Activated CD4-positive, alpha-beta T cell treated with anti-CD3 and anti-CD28 coated beads for 36 hours (primary cell): ENCODE measurements around the gene MAD1L1. TPM values are rescaled to one million over a fixed set of nuclear protein-coding genes. Genes with fewer than 3 reads are reported as not detected.

Source experiments
- ATAC-seq: fragments of 200-7000 bp; cut with Tn5 transposase; one replicate; pipeline ENCODE4 v1.10.0; 2021; ENCODE audit warnings: mild to moderate bottlenecking, moderate library complexity
- CTCF ChIA-PET: fragments of 350-600 bp; sonication (Branson Sonifier 250); formaldehyde crosslinking; loops from one replicate; lab custom pipeline; 2021; ENCODE audit warnings: antibody characterized with exemption; lab: Charles Lee
- POLR2A ChIA-PET: fragments of 350-600 bp; sonication (Branson Sonifier 250); formaldehyde crosslinking; loops from one replicate; lab custom pipeline; 2021; ENCODE audit warnings: antibody characterized with exemption, inconsistent platforms; lab: Charles Lee
- DNase-seq: peaks from one replicate; pipeline ENCODE4 v3.0.0-alpha.2; 2020
- H3K27ac Mint-ChIP-seq: one replicate; pipeline ENCODE4 v1.8.0; 2021; ENCODE audit warnings: mixed read lengths
- H3K27me3 Mint-ChIP-seq: one replicate; pipeline ENCODE4 v1.8.0; 2021; ENCODE audit warnings: mixed read lengths
- H3K36me3 Mint-ChIP-seq: one replicate; pipeline ENCODE4 v1.8.0; 2021; ENCODE audit warnings: low read depth, mixed read lengths
- H3K4me1 Mint-ChIP-seq: one replicate; pipeline ENCODE4 v1.8.0; 2021; ENCODE audit warnings: mixed read lengths
- H3K4me3 Mint-ChIP-seq: one replicate; pipeline ENCODE4 v1.8.0; 2021; ENCODE audit warnings: mild to moderate bottlenecking, moderate library complexity, mixed read lengths
- H3K9me3 Mint-ChIP-seq: one replicate; pipeline ENCODE4 v1.8.0; 2021; ENCODE audit warnings: low read depth, mixed read lengths
- intact Hi-C, 2 experiments: fragments of 100-400 bp; cut with DNase I in 1 of 2; cut with micrococcal nuclease in 1 of 2; formaldehyde crosslinking; loops; one replicate each; pipeline versions ENCODE4 v1.14.2 to v1.15.1; 2022 to 2024; cut with DNase I, micrococcal nuclease
- total RNA-seq, 2 experiments: library from RNA; stranded (reverse); gene quantifications; one replicate each; pipeline ENCODE4 v1.2.3, GENCODE V29; 2021

MAD1L1 gene
- total RNA-seq, 2 experiments from 2014 or later = 50.2 to 61.7 TPM

DNA sequence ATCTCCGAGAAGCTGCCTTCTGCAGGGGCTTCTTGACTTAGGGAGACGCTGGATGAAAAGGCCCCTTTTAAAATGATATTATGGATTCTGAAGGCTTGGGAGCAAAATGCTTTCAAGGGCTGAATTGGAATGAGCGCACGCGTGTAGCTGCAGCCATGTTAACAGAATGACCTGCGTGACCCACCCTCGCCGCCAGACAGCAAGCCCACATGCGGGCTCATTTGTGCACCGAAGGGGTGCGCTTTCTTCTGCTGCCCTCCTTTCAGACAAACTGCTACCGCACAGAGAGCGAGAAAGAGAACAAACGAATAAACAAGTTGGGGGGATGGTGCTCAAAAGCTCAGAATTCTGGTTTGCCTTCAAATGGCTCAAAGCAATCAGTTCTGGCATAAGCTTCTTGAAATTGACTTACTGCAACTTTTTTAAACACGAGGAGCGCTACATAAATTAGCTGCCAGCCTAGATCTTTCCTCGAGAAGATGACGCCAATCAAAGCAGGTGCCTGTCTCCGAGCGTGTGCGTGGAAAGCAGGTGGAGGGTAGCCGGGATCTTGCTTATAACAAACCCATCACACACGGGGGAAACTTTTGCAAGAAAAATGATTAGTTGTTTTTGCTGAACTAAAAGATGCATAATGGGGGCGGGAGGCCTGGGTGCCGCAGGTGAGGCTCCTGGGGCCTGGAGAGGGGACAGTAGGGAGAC lies 268.4 kb downstream of the MAD1L1 start:
- Mint-ChIP-seq H3K27ac (no peak overlapping the region), H3K4me3 (no peak overlapping the region), H3K27me3 (no peaks in the 10 kb centered on the region), H3K36me3 (peaks cover 56% of the 10 kb centered on the region), H3K9me3 (peaks cover 24% of the 10 kb centered on the region), H3K4me1 (peaks cover 18% of the 10 kb centered on the region)
- no peak for DNase-seq
- ChIA-PET CTCF (no interaction called here), POLR2A (no interaction called here)
- intact Hi-C loops = loop anchor here in 1 of 2 experiments (5.0 kb wide), 1 partner anchor 42 kb away; no protein-coding TSS in a partner anchor
- no peak for ATAC-seq

- peaks cover 20% of the 10 kb centered on the region for H3K4me1 Mint-ChIP-seq
- intact Hi-C loops = loop anchor here (2.0 to 5.0 kb wide), 2 partner anchors 41 to 147 kb away; no protein-coding TSS in a partner anchor
- H3K27ac Mint-ChIP-seq = no peak overlapping the region
- no peak overlapping the region for H3K4me3 Mint-ChIP-seq
- CTCF ChIA-PET = no interaction called here
- ATAC-seq (no peak), DNase-seq (no peak)
- H3K27me3 Mint-ChIP-seq = no peaks in the 10 kb centered on the region
- POLR2A ChIA-PET = no interaction called here
- H3K36me3 Mint-ChIP-seq = peaks cover 61% of the 10 kb centered on the region
- peaks cover 28% of the 10 kb centered on the region for H3K9me3 Mint-ChIP-seq
These were observed 269.2 kb downstream of the MAD1L1 start for GRCh38 chr7:1963575-1963974.

DNA sequence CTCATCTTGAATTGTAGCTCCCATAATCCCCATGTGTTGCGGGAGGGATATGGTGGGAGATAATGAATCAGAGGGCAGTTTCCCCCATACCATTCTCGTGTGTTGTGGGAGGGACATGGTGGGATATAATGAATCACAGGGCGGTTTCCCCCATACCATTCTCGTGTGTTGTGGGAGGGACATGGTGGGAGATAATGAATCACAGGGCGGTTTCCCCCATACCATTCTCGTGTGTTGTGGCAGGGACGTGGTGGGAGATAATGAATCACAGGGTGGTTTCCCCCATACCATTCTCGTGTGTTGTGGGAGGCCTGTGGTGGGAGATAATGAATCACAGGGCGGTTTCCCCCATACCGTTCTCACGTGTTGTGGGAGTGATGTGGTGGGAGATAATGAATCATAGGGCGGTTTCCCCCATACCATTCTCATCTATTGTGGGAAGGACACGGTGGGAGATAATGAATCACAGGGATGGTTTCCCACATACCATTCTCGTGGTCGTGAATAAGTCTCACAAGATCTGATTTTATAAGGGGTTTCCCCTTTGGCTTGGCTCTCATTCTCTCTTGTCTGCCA lies 271.0 kb downstream of the MAD1L1 start:
- Mint-ChIP-seq H3K27ac (peak overlapping the region; percentile 82), H3K4me1 (peaks cover 17% of the 10 kb centered on the region), H3K36me3 (peaks cover 60% of the 10 kb centered on the region), H3K4me3 (peak overlapping the region; percentile 55), H3K9me3 (peaks cover 33% of the 10 kb centered on the region), H3K27me3 (no peaks in the 10 kb centered on the region)
- ChIA-PET CTCF (no interaction called here), POLR2A (interaction anchor here (0.6 kb wide), 1 partner anchor 25 kb away, joined by 4 read pairs; no protein-coding TSS in a partner anchor)
- DNase-seq (peak; percentile 75), ATAC-seq (peak; percentile 78)
- intact Hi-C loops = loop anchor here (1.0 to 5.0 kb wide), 5 partner anchors 21 to 149 kb away; no protein-coding TSS in a partner anchor

DNA sequence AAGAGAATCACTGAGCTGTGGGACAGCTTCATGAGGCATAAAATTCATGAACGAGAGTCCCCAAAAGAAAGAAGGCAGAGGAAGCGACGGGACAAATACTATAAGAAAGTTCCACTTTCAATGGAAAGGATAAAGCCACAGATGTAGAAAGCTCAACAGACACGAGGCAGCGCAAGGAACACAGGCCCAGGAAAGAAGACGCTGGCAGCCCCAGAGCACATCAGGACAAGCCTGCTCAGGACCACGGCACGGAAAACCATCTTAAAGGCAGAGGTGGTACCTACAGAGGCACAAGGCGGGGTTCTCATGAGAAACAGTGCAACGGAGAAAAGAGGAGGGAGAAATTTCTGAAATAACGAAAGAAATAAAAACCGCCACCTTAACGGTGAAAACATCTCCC lies 273.4 kb downstream of the MAD1L1 start:
- ATAC-seq = no peak
- ChIA-PET POLR2A (no interaction called here), CTCF (no interaction called here)
- DNase-seq = no peak
- Mint-ChIP-seq H3K9me3 (peaks cover 33% of the 10 kb centered on the region), H3K27me3 (no peaks in the 10 kb centered on the region), H3K4me3 (no peak overlapping the region), H3K4me1 (peaks cover 17% of the 10 kb centered on the region), H3K27ac (no peak overlapping the region), H3K36me3 (peaks cover 55% of the 10 kb centered on the region)
- intact Hi-C loops = no loop called here

GRCh38 chr7:1957471-1958225 lies 275.1 kb downstream of the MAD1L1 start:
- DNase-seq = no peak
- Mint-ChIP-seq H3K4me1 (peaks cover 17% of the 10 kb centered on the region), H3K27ac (no peak overlapping the region), H3K27me3 (no peaks in the 10 kb centered on the region), H3K4me3 (no peak overlapping the region), H3K9me3 (peaks cover 28% of the 10 kb centered on the region), H3K36me3 (peaks cover 46% of the 10 kb centered on the region)
- no peak for ATAC-seq
- intact Hi-C loops = no loop called here
- CTCF ChIA-PET = interaction anchor here (0.5 kb wide), 1 partner anchor 134 kb away, joined by 3 read pairs; no protein-coding TSS in a partner anchor
- POLR2A ChIA-PET = no interaction called here

GRCh38 chr7:1956611-1957470 lies 275.9 kb downstream of the MAD1L1 start:
- H3K27ac Mint-ChIP-seq = no peak overlapping the region
- DNase-seq (no peak), ATAC-seq (no peak)
- H3K36me3 Mint-ChIP-seq = peaks cover 40% of the 10 kb centered on the region
- POLR2A ChIA-PET = no interaction called here
- H3K4me1 Mint-ChIP-seq = peaks cover 13% of the 10 kb centered on the region
- intact Hi-C loops = no loop called here
- H3K27me3 Mint-ChIP-seq = no peaks in the 10 kb centered on the region
- no peak overlapping the region for H3K4me3 Mint-ChIP-seq
- CTCF ChIA-PET = no interaction called here
- H3K9me3 Mint-ChIP-seq = peaks cover 20% of the 10 kb centered on the region

- intact Hi-C loops = no loop called here
- Mint-ChIP-seq H3K9me3 (peaks cover 15% of the 10 kb centered on the region), H3K4me1 (peaks cover 16% of the 10 kb centered on the region), H3K36me3 (peaks cover 35% of the 10 kb centered on the region), H3K27ac (no peak overlapping the region), H3K27me3 (no peaks in the 10 kb centered on the region), H3K4me3 (no peak overlapping the region)
- ATAC-seq (no peak), DNase-seq (no peak)
- ChIA-PET POLR2A (no interaction called here), CTCF (no interaction called here)
These were observed 276.6 kb downstream of the MAD1L1 start for GRCh38 chr7:1956141-1956540.

- ChIA-PET CTCF (interaction anchor here (0.7 to 1.0 kb wide), 2 partner anchors 13 to 85 kb away, joined by 3 read pairs; no protein-coding TSS in a partner anchor), POLR2A (no interaction called here)
- peaks cover 10% of the 10 kb centered on the region for H3K9me3 Mint-ChIP-seq
- intact Hi-C loops = no loop called here
- no peaks in the 10 kb centered on the region for H3K27me3 Mint-ChIP-seq
- DNase-seq (no peak), ATAC-seq (no peak)
- H3K4me3 Mint-ChIP-seq = no peak overlapping the region
- no peak overlapping the region for H3K27ac Mint-ChIP-seq
- H3K4me1 Mint-ChIP-seq = peaks cover 19% of the 10 kb centered on the region
- peaks cover 26% of the 10 kb centered on the region for H3K36me3 Mint-ChIP-seq
These were observed 278.3 kb downstream of the MAD1L1 start for GRCh38 chr7:1954366-1955004.

DNA sequence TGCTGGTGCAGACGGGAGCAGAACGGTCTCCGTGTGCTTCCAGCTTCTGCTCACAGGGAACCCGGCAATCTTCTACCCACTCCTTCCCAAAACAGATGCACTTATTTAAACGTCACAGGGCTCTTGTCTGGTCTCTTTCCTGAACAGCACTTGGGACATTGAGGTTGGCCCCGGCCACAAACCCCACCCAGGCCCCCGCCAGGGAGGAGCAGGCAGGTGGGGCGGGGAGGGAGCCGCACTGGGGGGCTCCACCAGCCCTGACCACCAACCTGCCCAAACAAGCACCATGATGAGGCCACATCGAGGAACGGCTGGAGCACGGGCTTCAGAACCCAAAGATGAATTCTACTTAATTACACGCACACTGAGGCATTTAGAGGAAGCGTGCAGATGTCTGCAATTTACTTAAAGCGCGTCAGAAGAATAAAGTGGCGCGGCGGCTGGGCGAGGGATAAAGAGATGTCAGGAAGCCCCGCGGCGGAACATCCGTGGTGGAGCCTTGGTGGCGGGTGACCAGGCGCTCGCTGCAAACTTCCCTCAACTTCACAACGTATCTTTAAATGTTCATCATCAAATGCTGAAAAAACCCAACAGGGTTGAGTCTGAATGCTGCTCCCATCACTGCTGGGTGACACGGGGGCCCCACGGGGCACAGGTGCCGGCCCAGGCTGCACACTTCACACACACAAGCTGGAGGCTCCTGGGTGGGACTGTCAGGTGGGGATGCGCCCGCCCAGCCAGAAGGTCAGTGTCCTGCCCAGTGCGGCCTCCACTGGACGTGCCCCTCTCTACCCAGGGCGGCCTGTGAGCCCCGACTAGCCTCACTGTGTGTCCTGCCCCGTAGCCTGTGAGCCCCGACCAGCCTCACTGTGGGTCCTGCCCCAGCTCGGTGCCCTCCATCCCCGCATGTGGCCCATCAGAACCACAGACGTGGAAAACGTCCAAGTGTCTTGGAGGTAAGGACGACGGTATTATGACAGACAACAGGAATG lies 279.2 kb downstream of the MAD1L1 start:
- POLR2A ChIA-PET = no interaction called here
- H3K4me1 Mint-ChIP-seq = peaks cover 17% of the 10 kb centered on the region
- peaks cover 4% of the 10 kb centered on the region for H3K9me3 Mint-ChIP-seq
- H3K27ac Mint-ChIP-seq = no peak overlapping the region
- DNase-seq (no peak), ATAC-seq (no peak)
- H3K27me3 Mint-ChIP-seq = no peaks in the 10 kb centered on the region
- H3K4me3 Mint-ChIP-seq = no peak overlapping the region
- CTCF ChIA-PET = no interaction called here
- peaks cover 18% of the 10 kb centered on the region for H3K36me3 Mint-ChIP-seq
- intact Hi-C loops = no loop called here

DNA sequence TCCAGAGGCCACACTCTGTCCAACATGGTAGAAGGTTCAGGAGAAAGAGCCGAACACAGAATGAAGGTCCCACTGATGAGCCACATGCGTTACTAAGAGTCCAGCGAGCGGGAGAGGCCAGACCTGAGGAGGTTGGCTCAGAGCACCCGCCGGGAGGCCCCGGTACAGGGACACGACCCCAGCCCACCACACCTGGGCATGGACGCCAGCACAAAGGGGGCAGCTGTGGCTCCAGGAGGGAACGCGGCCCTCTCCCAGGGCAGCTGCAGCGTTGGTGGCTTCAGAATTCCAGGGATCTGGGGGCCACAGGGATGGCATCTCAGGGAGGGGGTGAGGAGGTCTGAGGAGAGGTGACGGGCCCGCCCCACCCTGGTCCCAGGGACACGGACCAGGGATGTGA lies 280.0 kb downstream of the MAD1L1 start:
- no peak for DNase-seq
- H3K4me1 Mint-ChIP-seq = peaks cover 17% of the 10 kb centered on the region
- CTCF ChIA-PET = no interaction called here
- POLR2A ChIA-PET = no interaction called here
- no peaks in the 10 kb centered on the region for H3K27me3 Mint-ChIP-seq
- no peak for ATAC-seq
- peaks cover 12% of the 10 kb centered on the region for H3K36me3 Mint-ChIP-seq
- H3K4me3 Mint-ChIP-seq = no peak overlapping the region
- intact Hi-C loops = no loop called here
- H3K9me3 Mint-ChIP-seq = peaks cover 2% of the 10 kb centered on the region
- H3K27ac Mint-ChIP-seq = no peak overlapping the region
